ENCODE results near the gene MITD1. TPM values are rescaled to one million over a fixed set of nuclear protein-coding genes. Genes with fewer than 3 reads are reported as not detected.

MITD1 gene
- total RNA-seq, 1 experiment from 2014 or later: 29.3 TPM

DNA sequence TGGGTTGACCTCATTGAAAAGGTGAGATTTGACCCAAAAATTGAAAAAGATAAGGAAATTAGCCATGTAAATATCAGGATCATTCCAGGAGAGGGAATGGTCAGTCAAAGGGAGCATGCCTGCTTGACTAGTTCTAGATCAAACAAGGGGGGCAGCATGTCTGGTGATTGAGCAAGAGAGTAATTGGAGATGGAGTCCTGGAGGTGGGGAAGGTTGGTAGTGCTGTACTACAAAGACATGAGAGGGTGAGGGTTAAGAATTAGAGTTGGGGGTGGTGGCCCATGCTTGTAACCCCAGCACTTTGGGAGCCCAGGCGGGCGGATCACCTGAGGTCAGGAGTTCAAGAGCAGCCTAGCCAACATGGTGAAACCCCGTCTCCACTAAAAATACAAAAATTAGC lies 2.2 kb upstream of the MITD1 start:
- POLR2A ChIA-PET: no interaction called here

DNA sequence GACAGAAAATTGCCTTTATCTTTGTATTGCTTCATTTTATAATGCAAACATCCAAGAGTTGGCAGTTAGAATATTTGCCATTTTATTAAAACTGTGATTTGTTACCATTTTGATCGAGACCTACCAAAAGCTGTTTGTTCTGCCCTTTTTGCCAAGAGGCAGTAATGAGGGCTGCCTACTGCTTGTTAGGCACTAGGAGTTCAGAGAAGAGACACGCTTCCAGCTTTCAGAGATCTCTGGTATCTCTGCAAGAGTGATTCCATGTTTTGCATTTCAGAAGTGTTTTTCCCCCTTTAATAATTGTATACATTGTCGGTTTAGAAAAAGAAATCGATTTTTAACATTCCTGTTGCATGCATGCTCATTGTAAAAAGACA lies 754 bp upstream of the MITD1 start:
- Histone ChIP-seq H3K9me3 (no peaks in the 10 kb centered on the region), H3K4me3 (ENCODE audit: low read depth, low read length) (peak overlapping the region; percentile 87), H3K36me3 (ENCODE audit: control insufficient read depth, insufficient read depth, low read length) (no peaks in the 10 kb centered on the region), H3K4me1 (peaks cover 28% of the 10 kb centered on the region), H3K27me3 (replicated peaks; ENCODE audit: control insufficient read depth, insufficient read depth, low read length) (no peaks in the 10 kb centered on the region)
- H3K27ac Mint-ChIP-seq (ENCODE audit: unreplicated experiment): peak overlapping the region; percentile 84
- H3K4me1 Mint-ChIP-seq (ENCODE audit: low read depth, unreplicated experiment): peaks cover 9% of the 10 kb centered on the region
- TF ChIP-seq, protein P1, sequence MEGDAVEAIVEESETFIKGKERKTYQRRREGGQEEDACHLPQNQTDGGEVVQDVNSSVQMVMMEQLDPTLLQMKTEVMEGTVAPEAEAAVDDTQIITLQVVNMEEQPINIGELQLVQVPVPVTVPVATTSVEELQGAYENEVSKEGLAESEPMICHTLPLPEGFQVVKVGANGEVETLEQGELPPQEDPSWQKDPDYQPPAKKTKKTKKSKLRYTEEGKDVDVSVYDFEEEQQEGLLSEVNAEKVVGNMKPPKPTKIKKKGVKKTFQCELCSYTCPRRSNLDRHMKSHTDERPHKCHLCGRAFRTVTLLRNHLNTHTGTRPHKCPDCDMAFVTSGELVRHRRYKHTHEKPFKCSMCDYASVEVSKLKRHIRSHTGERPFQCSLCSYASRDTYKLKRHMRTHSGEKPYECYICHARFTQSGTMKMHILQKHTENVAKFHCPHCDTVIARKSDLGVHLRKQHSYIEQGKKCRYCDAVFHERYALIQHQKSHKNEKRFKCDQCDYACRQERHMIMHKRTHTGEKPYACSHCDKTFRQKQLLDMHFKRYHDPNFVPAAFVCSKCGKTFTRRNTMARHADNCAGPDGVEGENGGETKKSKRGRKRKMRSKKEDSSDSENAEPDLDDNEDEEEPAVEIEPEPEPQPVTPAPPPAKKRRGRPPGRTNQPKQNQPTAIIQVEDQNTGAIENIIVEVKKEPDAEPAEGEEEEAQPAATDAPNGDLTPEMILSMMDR (IDR thresholded peaks at IDR 0.05; ENCODE audit: insufficient read depth in 1 of 2, low read depth in 1 of 2, low read length in 1 of 2, severe bottlenecking in 1 of 2, unreplicated experiment in 1 of 2): no peak
- no peaks in the 10 kb centered on the region for H3K27me3 Mint-ChIP-seq (ENCODE audit: insufficient read depth, unreplicated experiment)
- ChIA-PET CTCF (interaction anchor here (0.7 to 0.9 kb wide), 2 partner anchors 20 to 94 kb away, joined by 3 read pairs; no protein-coding TSS in a partner anchor), POLR2A (interaction anchor here (0.6 to 2.2 kb wide), 3 partner anchors 27 to 156 kb away, joined by 3 to 28 read pairs (median 4); partner anchors contain the start of genes C2orf15, EIF5B, LIPT1 and TSGA10)
- BruUV-seq (replicated peaks): no TSS peak
- H3K4me3 Mint-ChIP-seq (ENCODE audit: unreplicated experiment): peak overlapping the region; percentile 92
- DNase-seq: no peak
- H3K9me3 Mint-ChIP-seq (ENCODE audit: unreplicated experiment): no peaks in the 10 kb centered on the region
- H3K36me3 Mint-ChIP-seq (ENCODE audit: insufficient read depth, unreplicated experiment): peaks cover 24% of the 10 kb centered on the region
- intact Hi-C loops (cut with micrococcal nuclease; ENCODE audit: unreplicated experiment): loop anchor here (1.0 kb wide), 2 partner anchors 40 to 155 kb away; partner anchors contain the start of genes C2orf15 and TXNDC9

More for the DNA sequence above, 2.2 kb upstream of the MITD1 start:
- H3K27ac Mint-ChIP-seq (ENCODE audit: unreplicated experiment): peak overlapping the region; percentile 84
- no peaks in the 10 kb centered on the region for H3K9me3 ChIP-seq
- H3K9me3 Mint-ChIP-seq (ENCODE audit: unreplicated experiment): no peaks in the 10 kb centered on the region
- CTCF ChIA-PET: no interaction called here
- no peaks in the 10 kb centered on the region for H3K27me3 ChIP-seq (replicated peaks; ENCODE audit: control insufficient read depth, insufficient read depth, low read length)
- peak overlapping the region; percentile 92 for H3K4me3 Mint-ChIP-seq (ENCODE audit: unreplicated experiment)
- H3K27me3 Mint-ChIP-seq (ENCODE audit: insufficient read depth, unreplicated experiment): no peaks in the 10 kb centered on the region
- no peaks in the 10 kb centered on the region for H3K36me3 ChIP-seq (ENCODE audit: control insufficient read depth, insufficient read depth, low read length)
- peaks cover 34% of the 10 kb centered on the region for H3K36me3 Mint-ChIP-seq (ENCODE audit: insufficient read depth, unreplicated experiment)
- peak; percentile 78 to 79 for DNase-seq
- intact Hi-C loops (cut with micrococcal nuclease; ENCODE audit: unreplicated experiment): loop anchor here (1.0 kb wide), 1 partner anchor 15 kb away; no protein-coding TSS in a partner anchor
- peak overlapping the region; percentile 87 for H3K4me3 ChIP-seq (ENCODE audit: low read depth, low read length)
- H3K4me1 ChIP-seq: peaks cover 28% of the 10 kb centered on the region
- peaks cover 9% of the 10 kb centered on the region for H3K4me1 Mint-ChIP-seq (ENCODE audit: low read depth, unreplicated experiment)
- TF ChIP-seq, protein P1 (IDR thresholded peaks at IDR 0.05; ENCODE audit: insufficient read depth in 1 of 2, low read depth in 1 of 2, low read length in 1 of 2, severe bottlenecking in 1 of 2, unreplicated experiment in 1 of 2): no peak
- BruUV-seq (replicated peaks): no TSS peak

DNA sequence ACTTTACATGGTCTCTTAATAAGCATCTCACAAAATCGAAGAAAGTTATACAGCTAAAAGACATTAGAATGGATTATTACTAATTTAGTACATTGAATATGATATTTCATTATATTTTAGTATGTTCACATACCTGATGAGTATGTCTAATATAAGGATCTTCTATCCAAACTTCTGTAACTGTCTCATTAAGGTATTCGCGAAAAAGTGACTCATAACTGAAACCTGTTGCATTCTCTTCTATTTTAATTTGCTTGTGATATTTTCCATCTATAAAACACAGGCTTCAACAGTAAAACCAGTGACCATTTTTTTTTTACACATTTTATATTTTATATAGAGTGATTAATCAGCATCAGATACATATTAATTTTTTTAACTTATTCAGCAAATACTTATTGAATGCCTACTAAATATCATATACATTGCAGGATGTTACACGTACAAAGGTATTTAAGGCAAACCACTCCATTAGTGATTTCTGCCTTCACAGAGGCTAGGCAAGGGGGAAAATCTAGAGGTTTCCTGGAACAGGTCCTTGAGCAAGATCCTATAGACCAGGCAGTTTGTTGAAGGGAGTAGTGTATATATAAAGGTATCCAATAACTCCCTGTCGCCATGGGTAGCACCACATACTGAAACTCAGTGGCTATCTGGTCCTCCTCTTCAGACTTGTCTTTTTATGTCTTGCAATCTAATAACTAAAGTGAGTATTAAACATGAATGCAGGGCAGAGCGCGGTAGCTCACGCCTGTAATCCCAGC lies 9.3 kb downstream of the MITD1 start:
- H3K36me3 ChIP-seq (ENCODE audit: control insufficient read depth, insufficient read depth, low read length): peaks cover 1% of the 10 kb centered on the region; the same call in 1 of the 2 replicates
- CTCF ChIA-PET: no interaction called here

More for the DNA sequence above, 9.3 kb downstream of the MITD1 start:
- no peak overlapping the region for H3K4me3 ChIP-seq (ENCODE audit: low read depth, low read length)
- H3K4me1 ChIP-seq: no peaks in the 10 kb centered on the region
- no peaks in the 10 kb centered on the region for H3K9me3 ChIP-seq
- TF ChIP-seq, protein P1 (IDR thresholded peaks at IDR 0.05; ENCODE audit: insufficient read depth in 1 of 2, low read depth in 1 of 2, low read length in 1 of 2, severe bottlenecking in 1 of 2, unreplicated experiment in 1 of 2): no peak
- H3K27me3 ChIP-seq (replicated peaks; ENCODE audit: control insufficient read depth, insufficient read depth, low read length): no peaks in the 10 kb centered on the region
- H3K4me1 Mint-ChIP-seq (ENCODE audit: low read depth, unreplicated experiment): no peaks in the 10 kb centered on the region
- POLR2A ChIA-PET: interaction anchor here (0.6 kb wide), 1 partner anchor 90 kb away, joined by 3 read pairs; no protein-coding TSS in a partner anchor
- no peaks in the 10 kb centered on the region for H3K27me3 Mint-ChIP-seq (ENCODE audit: insufficient read depth, unreplicated experiment)
- no peak for DNase-seq
- H3K36me3 Mint-ChIP-seq (ENCODE audit: insufficient read depth, unreplicated experiment): peaks cover 44% of the 10 kb centered on the region
- BruUV-seq (replicated peaks): no TSS peak
- no peaks in the 10 kb centered on the region for H3K9me3 Mint-ChIP-seq (ENCODE audit: unreplicated experiment)
- no peak overlapping the region for H3K27ac Mint-ChIP-seq (ENCODE audit: unreplicated experiment)
- intact Hi-C loops (cut with micrococcal nuclease; ENCODE audit: unreplicated experiment): no loop called here
- no peak overlapping the region for H3K4me3 Mint-ChIP-seq (ENCODE audit: unreplicated experiment)
